Vagina (tissue), 2 donors: ENCODE results near the gene TCEAL7. TPM values are rescaled to one million over a fixed set of nuclear protein-coding genes. Genes with fewer than 3 reads are reported as not detected.
A peak's percentile ranks its signal among the peaks of the same experiment; 100 is the strongest.

ENCODE experiments used
- DNase-seq, 2 donors: peaks; one replicate each; pipeline ENCODE4 v3.0.0-alpha.2; 2017; ENCODE audit errors: extremely low spot score in 2 of 2
- H3K27ac ChIP-seq: fragments of 200-600 bp; sonication (generic); one replicate; pipeline ENCODE4 v1.5.1; 2019
- H3K27me3 ChIP-seq: fragments of 200-600 bp; sonication (generic); one replicate; pipeline ENCODE4 v1.5.1; 2019
- H3K36me3 ChIP-seq, 2 donors: fragments of 200-600 bp; sonication (generic); one replicate each; pipeline ENCODE4 v1.5.1; 2017 to 2019
- H3K4me1 ChIP-seq: fragments of 200-600 bp; sonication (generic); one replicate; pipeline ENCODE4 v1.5.1; 2019
- H3K4me3 ChIP-seq, 2 donors: fragments of 200-600 bp; sonication (generic); 1 replicate in 1 of 2; 2 replicates in 1 of 2; pipeline ENCODE4 v1.5.1; 2016 to 2019
- H3K9me3 ChIP-seq: fragments of 200-600 bp; sonication (generic); one replicate; pipeline ENCODE4 v1.5.1; 2019
- POLR2A ChIP-seq, 2 donors: fragments of 450-650 bp; IDR thresholded peaks; one replicate each; pipeline ENCODE4 v1.6.1; 2017; ENCODE audit warnings: antibody characterized with exemption in 2 of 2, mild to moderate bottlenecking in 2 of 2, moderate library complexity in 2 of 2
- POLR2AphosphoS5 ChIP-seq, 2 donors: sonication (generic); formaldehyde crosslinking; IDR thresholded peaks; one replicate each; pipeline ENCODE4 v1.9.0; 2017; ENCODE audit warnings: antibody characterized with exemption in 2 of 2, mild to moderate bottlenecking in 2 of 2, low read depth in 1 of 2; ENCODE audit not compliant: insufficient read depth in 1 of 2
- intact Hi-C: fragments of 100-400 bp; cut with DNase I; formaldehyde crosslinking; loops from one replicate; pipeline ENCODE4 v1.15.1; 2023
- small RNA-seq: library from RNA; depleted of rRNA; stranded (forward); fragments of <200 nt; gene quantifications from one replicate; pipeline ENCODE3, GENCODE V24; 2016
- total RNA-seq: library from RNA; depleted of rRNA; stranded (reverse); fragments of >200 nt; gene quantifications from one replicate; pipeline ENCODE4 v1.2.3, GENCODE V29; 2016
- TF ChIP-seq, protein P1 (sequence below), 3 experiments: fragments of 450-650 bp in 2 of 3; fragments of 200-600 bp in 1 of 3; sonication (generic) in 1 of 3; IDR thresholded peaks; one replicate each; pipeline ENCODE4 v1.5.1; 2017 to 2019; ENCODE audit warnings: antibody characterized with exemption in 3 of 3, mild to moderate bottlenecking in 2 of 3, moderate library complexity in 2 of 3

TCEAL7 gene
- total RNA-seq, 1 donor from 2014 or later: 15.7 TPM

DNA sequence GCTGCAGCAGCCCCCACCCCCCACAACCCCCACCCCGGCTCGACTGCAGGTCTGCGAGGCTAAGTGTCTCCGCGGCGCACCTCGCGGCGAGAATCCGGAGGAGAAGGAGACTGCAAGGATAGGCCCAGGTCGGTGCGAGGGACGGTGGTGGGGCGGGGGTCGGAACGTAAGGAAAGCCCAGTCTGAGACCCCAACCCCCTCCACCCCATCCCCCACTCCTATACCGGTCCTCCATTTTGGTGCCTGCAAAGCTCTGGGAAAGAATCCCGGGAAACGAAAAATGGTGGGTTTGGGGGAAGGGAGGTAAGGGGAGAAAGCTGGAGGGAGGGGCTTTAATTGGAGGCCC, 46.9 kb downstream of the TCEAL7 start:
- intact Hi-C loops: no loop called here
- H3K9me3 ChIP-seq: no peaks in the 10 kb centered on the region
- H3K27ac ChIP-seq: peak overlapping the region; percentile 88
- no peak for DNase-seq
- H3K36me3 ChIP-seq: no peaks in the 10 kb centered on the region
- peak overlapping the region; percentile 59 to 68 for H3K4me3 ChIP-seq
- no peak for TF ChIP-seq POLR2A (IDR thresholded peaks at IDR 0.05)
- TF ChIP-seq, protein P1, sequence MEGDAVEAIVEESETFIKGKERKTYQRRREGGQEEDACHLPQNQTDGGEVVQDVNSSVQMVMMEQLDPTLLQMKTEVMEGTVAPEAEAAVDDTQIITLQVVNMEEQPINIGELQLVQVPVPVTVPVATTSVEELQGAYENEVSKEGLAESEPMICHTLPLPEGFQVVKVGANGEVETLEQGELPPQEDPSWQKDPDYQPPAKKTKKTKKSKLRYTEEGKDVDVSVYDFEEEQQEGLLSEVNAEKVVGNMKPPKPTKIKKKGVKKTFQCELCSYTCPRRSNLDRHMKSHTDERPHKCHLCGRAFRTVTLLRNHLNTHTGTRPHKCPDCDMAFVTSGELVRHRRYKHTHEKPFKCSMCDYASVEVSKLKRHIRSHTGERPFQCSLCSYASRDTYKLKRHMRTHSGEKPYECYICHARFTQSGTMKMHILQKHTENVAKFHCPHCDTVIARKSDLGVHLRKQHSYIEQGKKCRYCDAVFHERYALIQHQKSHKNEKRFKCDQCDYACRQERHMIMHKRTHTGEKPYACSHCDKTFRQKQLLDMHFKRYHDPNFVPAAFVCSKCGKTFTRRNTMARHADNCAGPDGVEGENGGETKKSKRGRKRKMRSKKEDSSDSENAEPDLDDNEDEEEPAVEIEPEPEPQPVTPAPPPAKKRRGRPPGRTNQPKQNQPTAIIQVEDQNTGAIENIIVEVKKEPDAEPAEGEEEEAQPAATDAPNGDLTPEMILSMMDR (IDR thresholded peaks at IDR 0.05): no peak
- no peak for TF ChIP-seq POLR2AphosphoS5 (IDR thresholded peaks at IDR 0.05; ENCODE audit: insufficient read depth in 1 of 2, low read depth in 1 of 2)
- no peaks in the 10 kb centered on the region for H3K4me1 ChIP-seq
- no peaks in the 10 kb centered on the region for H3K27me3 ChIP-seq

DNA sequence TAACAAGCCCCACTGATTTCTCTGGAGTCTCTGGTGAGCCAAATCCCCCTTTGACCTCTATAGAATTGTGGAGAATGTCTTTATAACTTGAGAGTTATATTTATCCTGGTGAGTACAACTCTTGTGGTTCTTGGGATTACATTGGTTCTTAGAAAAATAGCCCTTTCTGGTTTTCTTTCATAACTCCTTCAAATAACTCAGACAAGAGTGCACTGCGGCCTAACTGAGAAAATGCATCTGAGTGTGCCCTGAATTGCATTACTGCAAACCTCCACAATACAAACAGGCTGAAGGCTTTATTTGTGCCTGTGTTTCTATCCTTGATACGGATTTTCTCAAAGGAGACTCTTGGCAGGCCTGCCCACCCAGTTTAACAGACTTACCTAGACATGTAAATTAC, 49.0 kb downstream of the TCEAL7 start:
- intact Hi-C loops: no loop called here
- Histone ChIP-seq H3K36me3 (no peaks in the 10 kb centered on the region), H3K4me3 (no peak overlapping the region), H3K4me1 (no peaks in the 10 kb centered on the region), H3K27me3 (no peaks in the 10 kb centered on the region), H3K9me3 (no peaks in the 10 kb centered on the region), H3K27ac (no peak overlapping the region)
- no peak for DNase-seq
- no peak for TF ChIP-seq POLR2AphosphoS5 (IDR thresholded peaks at IDR 0.05; ENCODE audit: insufficient read depth in 1 of 2, low read depth in 1 of 2)
- TF ChIP-seq, protein P1 (IDR thresholded peaks at IDR 0.05): no peak
- TF ChIP-seq POLR2A (IDR thresholded peaks at IDR 0.05): no peak

Small RNA genes lying within 50 kb of the gene (small RNA-seq; reads per million reads assigned to genes)
- gene Z92846.1: not detected

Other genes starting within 250 kb of the TCEAL7 start
- gene NXF3, start 237.1 kb upstream of the TCEAL7 start, total RNA-seq: not detected
- gene BEX4, start 115.1 kb upstream of the TCEAL7 start, total RNA-seq: 32.7 TPM
- 40.3 TPM for gene TCEAL8, start 75.1 kb upstream of the TCEAL7 start, total RNA-seq
- 0.98 TPM for gene TCEAL5, start 53.5 kb upstream of the TCEAL7 start, total RNA-seq
- gene BEX2, start 19.2 kb upstream of the TCEAL7 start, total RNA-seq: 7.4 TPM
- gene TCEAL9, start 26.3 kb downstream of the TCEAL7 start, total RNA-seq: 52.8 TPM
- gene BEX3, start 46.3 kb downstream of the TCEAL7 start, total RNA-seq: 77.8 TPM
- 0.98 TPM for gene RAB40A, start 189.2 kb downstream of the TCEAL7 start, total RNA-seq